EL (cell line): Measurements from ENCODE around the gene TTC1.
"Not testable (repeated sequence)": the region's sequence is repeated elsewhere in the genome, so short reads cannot be mapped to it uniquely, and the experiment has no call there.

Experiments used
- DNase-seq: peaks from one replicate; pipeline ENCODE4 v3.0.0-alpha.2; 2016

Gene TTC1, protein sequence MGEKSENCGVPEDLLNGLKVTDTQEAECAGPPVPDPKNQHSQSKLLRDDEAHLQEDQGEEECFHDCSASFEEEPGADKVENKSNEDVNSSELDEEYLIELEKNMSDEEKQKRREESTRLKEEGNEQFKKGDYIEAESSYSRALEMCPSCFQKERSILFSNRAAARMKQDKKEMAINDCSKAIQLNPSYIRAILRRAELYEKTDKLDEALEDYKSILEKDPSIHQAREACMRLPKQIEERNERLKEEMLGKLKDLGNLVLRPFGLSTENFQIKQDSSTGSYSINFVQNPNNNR

DNA sequence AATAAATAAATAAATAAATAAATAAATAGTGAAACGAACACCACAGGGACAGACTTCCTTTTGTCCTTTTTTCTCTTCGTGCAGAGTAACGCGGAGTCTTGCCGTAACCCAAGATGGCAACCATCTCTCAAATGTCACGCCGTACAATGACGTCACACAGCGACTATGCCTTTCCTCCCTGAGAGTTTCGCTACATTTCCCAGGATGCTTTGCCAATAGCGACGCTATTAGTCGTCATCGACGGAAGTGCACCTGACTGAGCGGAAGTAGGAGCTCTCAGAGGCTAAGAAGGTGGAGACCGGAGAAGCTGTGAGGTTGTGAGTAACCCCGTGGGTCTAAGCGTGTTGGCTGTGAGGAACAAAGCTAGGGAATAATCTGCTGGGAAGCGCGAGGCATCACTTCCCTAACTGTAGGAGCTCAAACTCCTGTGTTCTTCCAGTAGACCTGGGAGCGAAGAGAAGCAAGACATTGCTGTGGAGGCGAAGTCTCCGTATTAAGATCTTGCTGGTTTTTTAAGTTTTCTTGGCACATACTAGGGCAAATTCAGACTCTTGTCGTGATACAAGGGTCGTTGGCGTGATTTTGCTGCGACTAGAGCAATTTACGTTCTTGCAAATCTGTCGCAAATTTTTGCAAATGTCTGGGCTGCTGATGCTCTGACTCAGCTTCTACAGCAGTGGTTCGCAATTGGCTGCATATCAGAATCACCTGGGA is at the start of gene TTC1:
TTC1 (plus strand) TSS at position 263 of the 714 bp plus-strand sequence. CDS start 1,390 bp downstream, outside the sequence.
- DNase-seq, result peak; percentile 99

- no peak for DNase-seq
These were observed 47.5 kb upstream of the TTC1 start for GRCh38 chr5:159961176-159962160.

DNA sequence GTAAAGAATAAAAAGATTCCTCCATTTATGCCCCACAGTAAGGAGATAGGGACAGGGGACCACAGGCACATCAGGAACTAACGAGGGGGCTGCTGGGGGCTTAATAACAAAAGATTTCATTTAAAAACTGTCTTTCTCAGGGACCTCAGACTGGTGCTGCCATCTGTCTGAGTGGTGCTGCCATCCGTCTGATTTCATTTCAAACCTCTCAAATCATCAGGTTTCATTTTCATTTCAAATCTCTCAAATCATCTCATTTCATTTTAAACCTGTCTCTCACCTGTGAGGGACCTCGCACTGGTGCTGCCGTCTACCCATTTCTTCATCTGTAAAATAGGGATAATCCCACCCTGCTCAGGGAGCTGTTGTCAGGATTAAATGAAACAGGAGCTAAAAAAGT is 46.7 kb upstream of the TTC1 start:
- DNase-seq, result no peak

- no peak for DNase-seq
These were observed 45.0 kb upstream of the TTC1 start for GRCh38 chr5:159963935-159964334.

DNA sequence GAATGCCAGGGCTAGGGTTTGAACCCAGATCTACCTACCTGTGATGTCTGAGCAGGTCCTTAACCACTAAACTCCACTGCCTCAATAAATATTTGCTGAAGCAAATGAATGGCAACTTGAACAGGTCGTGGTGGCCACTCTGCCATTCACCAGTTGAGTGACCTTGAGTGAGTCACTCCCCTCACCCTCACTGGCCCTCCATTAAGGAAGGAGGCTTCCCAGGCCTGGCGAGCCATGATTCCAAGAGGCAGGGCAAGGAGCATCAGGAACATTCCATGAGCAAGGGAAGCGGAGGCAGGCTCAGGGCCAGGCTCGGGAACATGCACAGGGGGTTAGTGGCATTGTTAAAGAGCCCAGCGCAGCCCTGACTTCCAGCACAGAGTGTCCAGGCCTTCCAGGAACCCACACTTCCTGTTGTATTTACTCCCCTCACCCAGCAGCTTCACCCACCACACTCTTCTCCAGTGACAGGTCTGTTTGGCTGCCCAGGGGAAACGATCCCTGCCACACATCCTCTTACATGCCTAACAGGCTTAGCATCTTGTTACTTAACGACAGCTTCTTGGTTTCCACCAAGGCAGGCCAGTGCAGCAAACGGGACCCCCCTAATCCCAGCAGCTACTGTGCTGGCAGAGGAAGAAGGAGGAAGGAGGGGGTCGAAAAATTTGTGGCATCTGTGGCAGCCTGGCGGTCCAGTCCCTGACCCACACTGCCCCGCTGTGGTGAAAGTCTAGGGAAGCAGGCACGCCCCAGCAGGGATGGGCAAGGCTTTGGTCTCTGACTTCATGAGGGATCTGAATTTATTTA is 43.7 kb upstream of the TTC1 start:
- DNase-seq, result peak; percentile 78

DNA sequence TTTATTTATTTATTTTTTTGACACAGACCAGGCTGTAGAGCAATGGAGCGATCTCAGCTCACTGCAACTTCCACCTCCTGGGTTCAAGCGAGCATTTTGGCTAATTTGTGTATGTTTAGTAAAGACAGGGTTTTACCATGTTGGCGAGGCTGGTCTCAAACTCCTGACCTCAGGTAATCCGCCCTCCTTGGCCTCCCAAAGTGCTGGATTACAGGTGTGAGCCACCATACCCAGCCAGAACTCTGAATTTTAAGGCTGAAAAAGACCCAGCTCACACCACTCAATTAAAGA is 43.2 kb upstream of the TTC1 start:
- not testable (repeated sequence) for DNase-seq

- DNase-seq, result no peak
These were observed 39.0 kb upstream of the TTC1 start for GRCh38 chr5:159969966-159970365.

DNA sequence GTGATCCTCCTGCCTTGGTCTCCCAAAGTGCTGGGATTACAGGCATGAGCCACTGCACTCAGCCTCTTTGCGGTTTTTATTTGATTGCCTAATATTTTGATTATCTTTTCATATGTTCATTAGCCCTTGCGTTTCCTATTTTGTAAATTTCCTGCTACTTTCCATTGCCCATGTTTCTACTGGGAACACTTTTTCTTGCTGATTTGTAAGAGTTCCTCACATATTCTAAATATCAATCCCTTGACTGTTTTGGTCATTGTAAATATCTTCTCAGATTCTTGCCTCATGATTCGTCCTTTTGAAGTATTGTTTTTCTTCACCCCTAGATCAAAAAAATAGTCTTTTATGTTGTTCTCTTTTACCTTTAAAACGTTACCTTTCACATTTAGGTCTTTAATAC is 37.9 kb upstream of the TTC1 start:
- peak; percentile 80 for DNase-seq

GRCh38 chr5:159971514-159971913 is 37.4 kb upstream of the TTC1 start:
- DNase-seq, result no peak

DNA sequence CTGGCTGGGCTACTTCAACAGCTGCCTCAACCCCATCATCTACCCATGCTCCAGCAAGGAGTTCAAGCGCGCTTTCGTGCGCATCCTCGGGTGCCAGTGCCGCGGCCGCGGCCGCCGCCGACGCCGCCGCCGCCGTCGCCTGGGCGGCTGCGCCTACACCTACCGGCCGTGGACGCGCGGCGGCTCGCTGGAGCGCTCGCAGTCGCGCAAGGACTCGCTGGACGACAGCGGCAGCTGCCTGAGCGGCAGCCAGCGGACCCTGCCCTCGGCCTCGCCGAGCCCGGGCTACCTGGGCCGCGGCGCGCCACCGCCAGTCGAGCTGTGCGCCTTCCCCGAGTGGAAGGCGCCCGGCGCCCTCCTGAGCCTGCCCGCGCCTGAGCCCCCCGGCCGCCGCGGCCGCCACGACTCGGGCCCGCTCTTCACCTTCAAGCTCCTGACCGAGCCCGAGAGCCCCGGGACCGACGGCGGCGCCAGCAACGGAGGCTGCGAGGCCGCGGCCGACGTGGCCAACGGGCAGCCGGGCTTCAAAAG is 36.9 kb upstream of the TTC1 start:
- DNase-seq, result no peak

DNA sequence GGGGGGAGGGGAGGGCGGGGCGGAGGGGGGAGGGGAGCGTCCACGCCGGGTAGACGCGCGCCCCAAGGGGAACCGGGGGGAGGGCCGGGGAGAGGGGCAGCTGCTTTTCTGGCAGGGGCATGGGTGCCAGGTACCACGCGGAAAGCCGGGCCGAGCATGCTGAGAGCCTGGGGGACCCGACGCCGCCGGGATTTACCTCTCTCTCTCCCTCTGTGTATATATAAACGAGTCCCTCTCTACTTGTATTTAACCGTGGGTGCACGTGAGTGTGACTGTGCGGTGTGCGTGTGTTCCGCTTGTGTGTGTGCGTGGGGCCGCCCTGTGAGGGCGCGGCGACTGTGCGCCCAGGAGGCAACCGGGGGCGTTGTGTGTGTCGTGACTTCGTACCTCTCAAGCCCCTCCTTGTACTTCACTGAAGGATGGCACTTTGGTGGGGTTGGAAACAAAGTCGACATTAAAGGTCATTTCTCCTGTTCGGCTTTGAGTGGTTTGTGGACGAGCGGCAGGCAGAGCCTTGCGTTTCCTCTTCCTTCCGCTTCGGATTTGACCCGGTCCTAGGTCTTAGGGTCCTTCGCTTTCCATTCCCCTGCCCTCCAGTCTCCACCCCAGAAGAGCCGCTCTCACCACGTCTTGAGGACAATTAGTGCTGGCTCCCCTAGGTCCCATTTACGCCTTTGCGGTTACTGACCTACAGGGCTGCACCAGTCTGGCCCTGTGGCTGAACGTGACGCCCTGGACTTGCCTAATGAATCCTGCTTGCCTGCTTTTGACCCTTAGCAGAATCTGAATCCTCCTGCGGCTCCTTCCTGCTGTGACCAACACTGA is 36.2 kb upstream of the TTC1 start:
- DNase-seq, result no peak

DNA sequence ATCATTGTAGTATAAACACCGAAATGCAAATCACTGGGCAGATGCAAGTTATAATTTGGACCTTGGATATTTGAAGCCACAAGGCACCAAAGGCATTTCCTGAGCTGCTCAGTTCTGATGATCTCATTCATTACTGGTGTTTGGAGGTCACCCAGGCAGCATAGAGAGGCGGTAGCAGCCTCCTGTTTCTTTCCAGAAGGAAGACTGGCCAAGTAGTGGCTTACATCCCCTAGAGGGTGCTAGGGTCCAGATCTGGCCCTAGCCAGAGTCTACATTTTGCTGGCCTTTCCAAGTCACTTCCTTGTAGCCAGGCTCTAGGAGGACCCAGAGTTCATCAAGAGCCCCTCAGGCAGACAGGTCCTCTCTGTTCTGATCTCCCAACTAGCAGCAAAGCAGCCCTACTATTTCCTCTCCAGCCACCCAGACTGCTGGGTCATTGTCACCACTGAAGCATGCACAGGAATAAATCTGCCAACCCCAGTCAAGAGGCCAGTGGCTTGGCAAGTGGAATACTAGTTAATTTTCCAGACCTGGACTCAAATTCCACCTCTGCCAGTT is 33.4 kb upstream of the TTC1 start:
- DNase-seq, result peak; percentile 98

DNA sequence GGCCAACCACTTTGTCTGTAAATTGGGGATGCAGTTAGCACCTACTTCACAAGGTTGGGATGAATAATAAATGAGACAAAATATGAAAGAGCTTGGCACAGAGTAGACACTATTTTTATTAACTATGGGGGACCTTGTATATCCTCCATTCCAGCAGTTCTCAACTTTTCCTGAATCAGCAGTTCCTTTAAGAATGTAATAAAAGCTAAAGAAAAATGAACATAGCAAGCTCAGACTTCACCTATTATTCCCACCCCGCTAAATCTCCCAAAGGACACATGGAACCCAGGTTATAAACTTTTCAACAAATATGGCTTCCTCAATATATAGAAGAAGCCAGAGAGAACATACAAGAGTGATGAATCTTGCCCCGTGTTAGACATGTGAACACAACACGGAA is 32.0 kb upstream of the TTC1 start:
- no peak for DNase-seq

DNA sequence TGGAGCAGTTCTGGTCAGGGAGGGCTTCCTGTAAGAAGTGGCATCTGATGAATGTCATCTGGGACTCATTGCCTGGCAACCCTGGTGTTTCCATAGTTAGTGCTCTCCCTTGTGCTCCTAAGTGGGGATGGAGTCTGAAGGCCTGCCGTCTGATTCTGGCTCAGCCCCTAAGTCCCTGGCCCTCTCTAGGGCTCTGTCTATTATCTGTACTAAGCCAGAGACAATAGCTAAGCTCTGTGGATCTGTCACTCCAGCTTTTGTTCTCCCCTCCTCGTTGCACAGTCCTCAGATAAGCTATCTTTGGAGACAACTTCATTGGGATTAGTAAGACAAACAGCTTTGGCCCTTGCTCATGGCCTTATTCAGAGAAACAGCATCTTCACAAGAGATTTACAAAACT is 30.6 kb upstream of the TTC1 start:
- DNase-seq, result no peak

DNA sequence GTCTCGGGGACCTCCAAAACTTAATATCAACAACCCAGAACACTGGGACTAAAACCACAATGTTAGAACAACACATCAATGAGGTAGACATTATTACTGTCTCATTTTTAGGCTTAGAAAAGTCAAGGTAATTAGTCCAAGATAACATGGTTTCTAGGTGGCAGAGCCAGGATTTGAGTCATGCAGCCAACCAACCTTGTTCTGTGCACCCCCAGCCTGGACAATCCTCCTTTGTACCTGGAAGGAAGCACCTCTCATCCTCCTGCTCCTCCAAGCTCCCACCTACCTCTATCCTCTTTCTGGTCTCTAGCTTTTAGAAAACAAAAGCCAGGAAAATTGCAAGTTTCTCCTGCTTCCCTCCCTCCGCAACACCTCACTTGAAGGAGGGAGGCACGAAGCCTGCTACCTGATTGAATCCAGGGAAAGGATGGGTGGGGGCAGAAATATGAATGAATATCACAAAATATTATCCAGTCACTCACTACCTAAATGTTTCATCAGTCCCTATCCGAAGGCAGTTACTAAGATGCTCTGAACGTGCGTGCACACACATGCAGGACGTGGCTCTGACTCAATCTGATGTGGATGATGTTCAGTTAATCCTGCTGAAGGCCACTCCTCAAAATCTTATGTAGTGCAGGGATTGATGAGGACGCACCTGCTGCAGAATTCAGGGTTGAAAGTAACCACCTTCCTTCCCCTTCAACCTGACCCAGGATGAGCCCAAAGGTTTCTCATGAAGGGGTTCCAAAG is 26.3 kb upstream of the TTC1 start:
- DNase-seq, result no peak

GRCh38 chr5:159987031-159987674 is 21.8 kb upstream of the TTC1 start:
- peak; percentile 74 for DNase-seq

DNA sequence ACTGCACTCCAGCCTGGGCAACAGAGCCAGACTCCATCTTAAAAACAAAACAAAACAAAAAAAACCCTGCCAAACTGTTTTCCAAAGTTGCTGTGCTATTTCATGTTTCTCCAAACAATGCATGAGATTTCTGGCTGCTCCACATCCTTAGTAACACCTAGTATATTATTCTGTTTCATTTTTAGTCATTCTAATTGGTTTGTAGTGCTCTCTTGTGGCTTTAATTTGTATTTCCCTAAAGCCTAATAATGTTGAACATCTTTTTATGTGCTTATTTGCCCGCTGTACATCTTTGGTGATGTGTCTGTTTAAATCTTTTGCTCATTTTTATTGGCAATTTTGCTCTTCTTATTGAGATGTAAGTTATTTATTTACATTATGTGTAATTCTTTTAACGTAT is 18.4 kb upstream of the TTC1 start:
- no peak for DNase-seq

GRCh38 chr5:159992566-159992965 is 16.4 kb upstream of the TTC1 start:
- peak; percentile 26 for DNase-seq

DNA sequence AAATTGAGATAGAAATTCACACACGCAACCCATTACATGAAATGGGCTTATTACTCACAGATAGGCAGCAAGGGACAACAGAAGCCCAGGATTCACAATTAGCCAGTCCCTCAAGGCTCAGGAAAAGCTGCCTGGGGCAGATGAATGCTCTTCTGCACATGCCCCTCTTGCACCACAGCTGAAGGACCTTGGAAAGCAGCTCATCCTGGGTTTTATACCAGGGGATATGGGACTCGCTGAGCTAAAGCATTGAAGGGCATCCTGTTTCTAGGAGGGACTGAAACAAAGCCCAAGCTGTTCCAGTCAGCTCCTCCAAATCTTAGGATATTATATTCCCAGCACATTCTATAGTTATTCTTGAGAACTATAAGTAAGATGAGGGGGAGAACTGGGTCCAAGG is 15.7 kb upstream of the TTC1 start:
- no peak for DNase-seq

DNA sequence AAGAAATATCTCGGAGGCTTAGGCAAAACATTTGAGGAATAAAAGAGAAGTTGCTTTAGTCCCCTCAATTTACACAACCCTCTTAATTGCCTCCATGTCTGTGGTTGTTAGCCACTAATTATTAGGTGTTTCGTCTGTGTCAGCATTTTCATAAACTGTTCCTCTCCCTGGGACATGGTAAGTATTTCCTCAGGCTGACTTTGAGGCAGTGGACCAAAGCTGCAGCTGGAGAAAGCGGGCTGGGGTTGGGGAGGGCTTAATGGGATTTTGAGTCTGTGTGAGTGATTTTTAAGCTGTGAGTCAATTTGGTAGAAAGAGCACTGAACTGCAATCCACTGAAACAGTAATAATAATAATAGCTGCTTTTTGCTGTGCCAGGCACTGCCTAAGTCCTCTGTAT is 13.0 kb upstream of the TTC1 start:
- DNase-seq, result no peak
